Activated naive CD8-positive, alpha-beta T cell treated with anti-CD3 and anti-CD28 coated beads for 36 hours (primary cell): Measurements from ENCODE around the gene PEF1. TPM values are rescaled to one million over a fixed set of nuclear protein-coding genes. Genes with fewer than 3 reads are reported as not detected.

Experiments
- DNase-seq: peaks from one replicate; pipeline ENCODE4 v3.0.0; 2021
- H3K27ac Mint-ChIP-seq: one replicate; pipeline ENCODE4 v1.8.0; 2022; ENCODE audit warnings: mild to moderate bottlenecking, moderate library complexity, mixed read lengths
- H3K27me3 Mint-ChIP-seq: one replicate; pipeline ENCODE4 v1.8.0; 2022; ENCODE audit warnings: mild to moderate bottlenecking, mixed read lengths
- H3K36me3 Mint-ChIP-seq: one replicate; pipeline ENCODE4 v1.8.0; 2021; ENCODE audit warnings: mild to moderate bottlenecking, mixed read lengths
- H3K4me1 Mint-ChIP-seq: one replicate; pipeline ENCODE4 v1.8.0; 2021; ENCODE audit warnings: mixed read lengths
- H3K4me3 Mint-ChIP-seq: one replicate; pipeline ENCODE4 v1.8.0; 2022; ENCODE audit warnings: mild to moderate bottlenecking, moderate library complexity, mixed read lengths
- H3K9me3 Mint-ChIP-seq: one replicate; pipeline ENCODE4 v1.8.0; 2022; ENCODE audit warnings: mixed read lengths
- total RNA-seq, 2 experiments: library from RNA; stranded (reverse); gene quantifications; one replicate each; pipeline ENCODE4 v1.2.3, GENCODE V29; 2021

The PEF1 gene
- total RNA-seq, 2 experiments from 2014 or later: 61.4 to 61.6 TPM

DNA sequence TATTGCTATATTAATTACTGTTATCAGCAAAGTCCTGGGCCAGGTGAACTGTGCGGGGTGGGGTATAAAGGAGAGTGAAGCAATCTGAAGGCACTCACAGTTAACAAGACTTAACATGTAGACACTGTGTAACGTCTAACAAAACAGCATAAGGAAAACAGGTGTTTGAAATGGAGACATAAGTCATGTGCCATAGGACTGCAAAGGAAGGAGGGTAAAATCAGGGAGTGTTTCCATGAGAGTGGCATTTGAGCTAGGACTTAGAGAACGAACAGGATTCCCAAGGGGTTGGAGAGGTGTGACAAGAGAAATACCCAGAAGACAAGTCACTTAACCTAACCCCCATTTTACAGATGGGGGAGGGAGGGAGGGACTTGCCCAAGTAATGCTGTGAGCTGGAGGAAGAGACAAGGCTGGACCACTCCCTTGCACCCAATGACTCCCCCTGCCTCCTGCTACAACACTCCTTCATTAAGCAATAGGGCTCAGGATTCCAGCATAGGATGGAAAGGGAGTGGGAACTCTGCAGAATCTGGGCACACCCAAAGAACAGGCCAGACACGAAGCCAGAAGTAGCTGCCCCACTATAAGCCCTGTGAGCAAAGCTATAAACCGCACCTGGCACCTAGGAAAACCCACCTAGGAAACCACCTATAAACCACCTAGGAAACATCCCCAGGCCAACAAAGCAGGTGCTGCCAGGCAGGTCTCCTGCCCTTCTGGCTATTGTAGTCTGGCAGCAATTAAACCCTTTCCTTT lies 6.6 kb downstream of the PEF1 start:
- H3K27me3 Mint-ChIP-seq: no peaks in the 10 kb centered on the region
- H3K4me1 Mint-ChIP-seq: peaks cover 20% of the 10 kb centered on the region
- H3K27ac Mint-ChIP-seq: no peak overlapping the region
- no peaks in the 10 kb centered on the region for H3K9me3 Mint-ChIP-seq
- peaks cover 1% of the 10 kb centered on the region for H3K36me3 Mint-ChIP-seq
- no peak overlapping the region for H3K4me3 Mint-ChIP-seq
- no peak for DNase-seq

DNA sequence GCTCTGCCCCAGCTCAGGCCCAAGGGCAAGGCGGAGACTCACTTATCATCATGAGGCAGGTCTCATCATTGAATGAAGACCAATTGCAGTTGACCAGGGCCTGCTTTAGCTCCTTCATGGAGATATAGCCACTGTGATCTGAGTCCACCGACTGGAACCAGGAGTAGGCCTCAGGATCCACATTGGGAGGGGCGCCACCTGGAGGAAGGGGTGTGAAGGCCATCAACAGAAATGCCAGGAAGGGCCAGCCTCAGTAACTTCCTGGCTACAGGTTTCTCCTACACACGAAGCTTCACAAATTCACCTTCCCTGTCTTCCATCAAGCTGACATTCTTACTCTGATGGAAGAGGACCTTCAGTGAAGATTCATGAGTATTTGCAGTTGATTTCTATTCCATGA lies 11.6 kb downstream of the PEF1 start:
- H3K27me3 Mint-ChIP-seq: no peaks in the 10 kb centered on the region
- H3K36me3 Mint-ChIP-seq: peaks cover 2% of the 10 kb centered on the region
- no peaks in the 10 kb centered on the region for H3K9me3 Mint-ChIP-seq

DNA sequence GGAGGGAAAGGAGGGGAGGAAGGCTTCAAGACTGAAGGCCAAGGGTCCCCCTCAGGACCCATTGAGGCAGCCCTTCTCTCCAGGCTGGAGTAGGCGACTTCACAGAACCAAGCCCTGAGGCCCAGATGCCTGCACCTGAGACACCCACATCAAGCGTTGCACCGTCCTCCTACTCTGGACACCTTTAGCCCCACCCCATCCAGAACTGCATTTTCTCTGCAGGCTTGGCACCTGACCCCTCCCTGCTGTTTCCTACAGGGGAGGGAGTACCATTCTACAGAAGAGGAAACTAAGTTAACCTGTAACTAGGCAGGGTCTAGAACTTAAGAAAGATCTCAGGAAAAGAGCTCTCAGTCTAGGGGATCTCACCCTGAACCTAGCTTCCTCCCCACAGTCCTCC lies 12.0 kb downstream of the PEF1 start:
- no peak for DNase-seq
- Mint-ChIP-seq H3K27ac (no peak overlapping the region), H3K4me3 (no peak overlapping the region), H3K36me3 (peaks cover 2% of the 10 kb centered on the region), H3K27me3 (no peaks in the 10 kb centered on the region), H3K4me1 (peaks cover 8% of the 10 kb centered on the region), H3K9me3 (no peaks in the 10 kb centered on the region)

More for the DNA sequence above, 11.6 kb downstream of the PEF1 start:
- Mint-ChIP-seq H3K27ac (no peak overlapping the region), H3K4me3 (no peak overlapping the region), H3K4me1 (peaks cover 12% of the 10 kb centered on the region)
- peak; percentile 29 for DNase-seq

DNA sequence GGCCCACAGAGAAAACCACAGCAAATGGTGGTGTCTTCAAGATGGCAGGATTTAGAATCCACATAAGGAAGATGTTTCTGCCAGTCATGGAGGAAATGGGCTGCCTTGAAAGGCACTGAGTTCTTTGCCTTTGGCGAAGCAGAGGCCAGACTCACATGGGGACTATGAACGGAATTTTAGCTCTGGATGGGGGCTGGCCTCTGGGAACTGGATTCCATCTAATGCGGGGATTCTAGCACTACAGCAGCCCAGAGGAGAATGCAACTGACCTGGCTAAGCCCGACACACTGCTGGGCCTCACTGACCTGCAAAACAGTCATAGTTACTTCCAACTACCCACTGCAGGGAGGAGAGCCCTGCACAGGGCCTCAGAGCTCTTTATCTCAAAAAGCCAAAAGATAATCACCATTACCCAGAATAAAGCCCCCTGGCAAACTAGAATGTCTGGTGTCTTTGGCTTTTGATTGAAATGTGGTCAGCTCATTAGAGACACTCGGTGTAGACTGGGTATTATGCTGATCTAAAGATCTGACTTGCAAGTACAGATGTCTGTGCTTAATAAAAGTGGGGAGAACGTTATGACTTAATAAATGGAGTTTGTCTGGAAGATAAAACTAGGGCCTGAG lies 15.6 kb downstream of the PEF1 start:
- no peak for DNase-seq
- no peak overlapping the region for H3K27ac Mint-ChIP-seq

DNA sequence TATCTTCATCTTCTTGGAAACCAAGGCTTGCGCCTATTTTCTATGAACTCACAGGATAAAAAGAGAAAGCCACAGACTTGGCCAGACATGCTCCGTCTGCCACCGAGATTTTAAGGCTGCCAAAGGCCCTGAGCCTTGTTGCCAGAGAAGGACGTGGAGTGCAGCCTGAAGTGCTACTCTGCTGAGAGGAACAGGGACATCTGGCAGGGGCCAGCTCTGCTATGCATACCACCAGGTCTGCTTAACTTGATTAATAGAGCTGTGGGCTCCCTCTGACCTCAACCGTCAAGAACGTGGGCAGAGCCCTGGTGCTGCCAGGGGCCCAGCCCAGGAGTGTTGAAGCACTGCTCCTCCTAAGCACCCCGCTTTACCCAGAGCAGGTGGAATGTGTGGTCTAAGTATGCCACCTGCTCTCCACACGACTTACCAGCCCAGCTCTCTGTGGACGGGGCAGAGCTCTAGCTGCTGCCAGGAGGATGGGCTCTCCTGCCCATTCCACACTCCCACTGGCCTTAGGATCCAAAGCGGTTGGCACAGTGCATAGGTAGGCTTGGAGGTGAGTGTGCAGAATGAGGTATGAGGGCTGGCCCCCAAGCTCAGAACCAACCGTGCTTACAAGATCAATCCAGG lies 16.6 kb downstream of the PEF1 start:
- no peak for DNase-seq
- Mint-ChIP-seq H3K4me1 (peaks cover 3% of the 10 kb centered on the region), H3K36me3 (peaks cover 5% of the 10 kb centered on the region), H3K9me3 (no peaks in the 10 kb centered on the region), H3K4me3 (no peak overlapping the region), H3K27ac (no peak overlapping the region), H3K27me3 (no peaks in the 10 kb centered on the region)

More for the DNA sequence above, 15.6 kb downstream of the PEF1 start:
- peaks cover 5% of the 10 kb centered on the region for H3K36me3 Mint-ChIP-seq
- no peaks in the 10 kb centered on the region for H3K27me3 Mint-ChIP-seq
- peaks cover 3% of the 10 kb centered on the region for H3K4me1 Mint-ChIP-seq
- H3K4me3 Mint-ChIP-seq: no peak overlapping the region
- no peaks in the 10 kb centered on the region for H3K9me3 Mint-ChIP-seq

DNA sequence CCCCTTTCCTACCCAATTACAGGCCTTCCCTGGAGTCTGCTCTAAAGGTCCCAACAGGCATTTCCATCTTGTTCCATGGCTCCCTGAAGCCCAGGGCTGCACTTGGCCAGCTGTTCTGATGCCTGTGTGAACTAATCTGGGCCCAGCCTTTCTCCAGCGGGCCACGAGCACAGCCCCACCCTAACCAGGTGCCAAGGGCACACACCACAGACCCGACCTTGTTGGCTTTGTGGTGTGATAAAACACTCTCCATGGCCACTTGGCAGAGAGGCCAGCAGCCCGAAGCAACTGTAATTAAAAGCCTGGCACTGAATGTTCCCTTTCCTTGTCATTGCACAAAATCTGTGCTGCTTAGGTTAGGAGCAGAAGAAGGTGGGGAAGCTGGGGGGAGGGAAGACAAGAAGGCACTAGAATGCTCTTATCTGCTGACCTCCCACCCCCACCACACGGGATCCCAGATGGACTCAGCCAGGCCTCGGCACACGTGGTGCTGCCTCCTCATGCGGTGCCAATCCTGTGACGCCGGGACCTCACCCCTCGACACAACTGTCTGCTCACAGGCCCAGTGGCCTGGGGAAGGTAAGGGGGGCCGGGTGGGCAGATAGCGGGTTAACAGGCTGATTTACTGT lies 17.3 kb downstream of the PEF1 start:
- H3K4me3 Mint-ChIP-seq: no peak overlapping the region
- H3K27ac Mint-ChIP-seq: peak overlapping the region; percentile 38
- peaks cover 5% of the 10 kb centered on the region for H3K36me3 Mint-ChIP-seq
- no peak for DNase-seq
- H3K9me3 Mint-ChIP-seq: no peaks in the 10 kb centered on the region
- H3K27me3 Mint-ChIP-seq: no peaks in the 10 kb centered on the region
- peaks cover 3% of the 10 kb centered on the region for H3K4me1 Mint-ChIP-seq

DNA sequence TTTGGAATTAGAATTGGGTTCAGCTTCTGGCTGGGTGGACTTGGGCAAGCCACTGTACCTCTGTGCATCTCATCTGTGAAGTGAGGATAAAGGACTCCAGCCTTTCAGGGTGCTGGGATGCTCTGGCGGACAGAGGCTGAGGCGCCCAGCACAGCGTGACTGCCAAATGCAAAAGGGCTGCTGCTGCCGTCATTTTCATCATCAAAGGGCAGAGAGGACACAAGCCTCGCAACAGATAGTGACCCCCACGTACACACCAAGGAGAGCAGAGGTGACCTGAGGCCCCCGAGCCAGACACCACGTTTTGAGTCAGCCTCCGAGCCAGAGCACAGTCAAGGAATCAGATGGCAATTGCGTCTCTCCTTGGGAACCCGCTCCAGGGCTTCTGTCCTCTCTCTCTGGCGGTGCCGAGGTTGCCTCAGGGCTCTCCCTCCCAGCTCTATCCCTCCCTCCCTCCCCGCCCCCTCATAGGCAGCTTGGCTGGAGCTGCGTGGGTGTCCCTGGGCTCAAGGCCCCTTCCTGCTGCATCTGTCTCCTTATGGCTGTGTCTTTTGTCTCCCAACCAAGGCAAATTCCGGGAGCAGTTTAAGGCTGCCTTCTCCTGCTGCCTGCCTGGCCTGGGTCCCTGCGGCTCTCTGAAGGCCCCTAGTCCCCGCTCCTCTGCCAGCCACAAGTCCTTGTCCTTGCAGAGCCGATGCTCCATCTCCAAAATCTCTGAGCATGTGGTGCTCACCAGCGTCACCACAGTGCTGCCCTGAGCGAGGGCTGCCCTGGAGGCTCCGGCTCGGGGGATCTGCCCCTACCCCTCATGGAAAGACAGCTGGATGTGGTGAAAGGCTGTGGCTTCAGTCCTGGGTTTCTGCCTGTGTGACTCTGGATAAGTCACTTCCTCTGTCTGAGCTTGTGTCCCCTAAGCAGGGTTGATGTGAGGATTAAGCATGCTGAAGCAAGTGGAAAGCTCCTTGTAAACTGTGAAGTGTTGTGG lies 18.2 kb downstream of the PEF1 start:
- H3K27me3 Mint-ChIP-seq: no peaks in the 10 kb centered on the region

DNA sequence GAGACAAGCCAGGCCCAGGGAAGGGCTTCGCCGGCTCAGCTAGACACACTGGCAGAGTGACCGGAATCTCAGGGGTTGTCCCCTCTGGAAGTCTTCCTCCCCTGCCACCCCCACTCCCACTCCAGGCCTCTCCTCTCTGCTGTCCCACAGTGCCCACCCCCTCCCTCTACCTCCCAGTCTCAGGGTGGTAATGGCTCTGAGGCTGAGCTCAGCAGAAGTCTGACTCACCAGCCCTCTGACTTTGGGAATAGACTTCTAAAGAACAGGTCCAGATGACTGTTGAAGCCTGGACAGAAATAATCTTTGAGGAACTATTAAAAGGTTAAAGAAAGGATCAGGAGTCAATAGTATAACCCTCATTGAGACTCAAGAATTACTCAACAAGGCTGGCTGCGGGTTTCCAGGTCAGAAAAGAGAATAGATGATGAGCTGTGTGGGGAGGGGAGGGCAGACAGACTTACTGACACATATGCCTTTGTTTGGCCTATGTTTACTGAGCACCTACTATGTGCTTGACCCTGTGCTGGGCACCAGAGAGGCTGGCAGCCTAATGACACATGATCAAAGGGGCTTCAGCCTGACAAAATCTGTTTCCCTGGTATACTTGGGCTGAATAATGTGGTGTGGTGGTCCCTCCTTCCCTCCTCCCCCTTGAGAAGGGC lies 19.0 kb downstream of the PEF1 start:
- Mint-ChIP-seq H3K4me1 (peaks cover 3% of the 10 kb centered on the region), H3K27ac (no peak overlapping the region), H3K36me3 (peaks cover 4% of the 10 kb centered on the region), H3K27me3 (no peaks in the 10 kb centered on the region), H3K9me3 (no peaks in the 10 kb centered on the region), H3K4me3 (no peak overlapping the region)
- DNase-seq: no peak

More for the DNA sequence above, 18.2 kb downstream of the PEF1 start:
- peak overlapping the region; percentile 38 for H3K27ac Mint-ChIP-seq
- no peak for DNase-seq
- peaks cover 3% of the 10 kb centered on the region for H3K4me1 Mint-ChIP-seq
- no peaks in the 10 kb centered on the region for H3K9me3 Mint-ChIP-seq
- no peak overlapping the region for H3K4me3 Mint-ChIP-seq
- peaks cover 4% of the 10 kb centered on the region for H3K36me3 Mint-ChIP-seq

DNA sequence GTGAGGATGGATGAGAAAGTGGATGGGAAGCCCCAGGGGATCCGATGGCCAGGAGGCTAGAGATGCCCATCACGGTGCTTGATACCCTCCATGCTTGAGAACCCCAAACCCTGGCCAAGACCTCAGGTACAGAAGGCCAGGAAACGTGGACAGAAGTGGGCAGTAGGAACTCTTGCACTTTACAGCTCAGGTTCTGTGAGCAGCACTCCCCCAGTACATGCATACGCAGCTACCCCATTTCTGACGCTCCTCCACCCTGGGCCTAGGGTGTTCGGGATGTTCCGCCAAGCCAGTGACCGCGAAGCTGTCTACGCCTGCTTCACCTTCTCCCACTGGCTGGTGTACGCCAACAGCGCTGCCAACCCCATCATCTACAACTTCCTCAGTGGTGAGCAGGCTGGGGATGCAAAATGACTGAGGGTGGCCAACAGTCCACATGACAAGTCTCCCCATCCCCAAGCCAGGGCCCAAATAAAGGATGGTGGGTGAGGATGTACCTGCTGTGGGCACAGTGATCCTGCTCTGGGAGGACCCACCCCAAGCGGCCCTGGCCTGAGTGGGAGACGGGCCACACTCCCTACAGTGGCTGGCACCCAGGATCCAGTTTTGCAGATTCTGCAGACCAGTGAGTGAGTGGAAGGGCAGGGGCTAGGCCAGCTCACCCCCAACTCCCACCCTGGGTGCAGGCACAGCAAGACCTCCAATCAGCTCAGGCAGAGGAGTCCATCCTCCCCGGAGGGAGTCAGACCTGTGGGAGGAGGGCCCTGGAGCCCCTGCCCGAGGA lies 19.8 kb downstream of the PEF1 start:
- Mint-ChIP-seq H3K4me3 (no peak overlapping the region), H3K4me1 (peaks cover 3% of the 10 kb centered on the region), H3K27me3 (no peaks in the 10 kb centered on the region), H3K36me3 (peaks cover 4% of the 10 kb centered on the region), H3K27ac (no peak overlapping the region), H3K9me3 (no peaks in the 10 kb centered on the region)
- DNase-seq: no peak

DNA sequence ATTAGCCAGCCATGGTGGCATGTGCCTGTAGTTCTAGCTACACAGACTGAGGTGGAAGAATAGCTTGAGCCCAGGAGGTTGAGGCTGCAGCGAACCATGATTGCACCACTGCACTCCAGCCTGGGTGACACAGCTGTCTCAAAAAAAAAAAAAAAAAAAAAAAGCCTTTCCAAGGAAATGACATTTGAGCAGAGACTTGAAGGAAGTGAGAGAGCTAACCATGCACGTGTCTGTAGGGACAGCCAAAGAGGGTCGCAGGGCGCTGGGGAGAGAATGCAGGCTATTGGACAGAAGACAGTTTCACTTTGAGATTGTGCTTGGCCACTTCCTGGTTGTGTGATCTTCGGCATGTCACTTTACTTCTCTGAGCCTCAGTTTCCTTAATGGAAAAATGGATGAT lies 20.4 kb downstream of the PEF1 start:
- H3K36me3 Mint-ChIP-seq: peaks cover 4% of the 10 kb centered on the region
- no peak overlapping the region for H3K4me3 Mint-ChIP-seq
- peaks cover 3% of the 10 kb centered on the region for H3K4me1 Mint-ChIP-seq
- no peak for DNase-seq
- H3K9me3 Mint-ChIP-seq: no peaks in the 10 kb centered on the region
- no peak overlapping the region for H3K27ac Mint-ChIP-seq
- peaks cover under 1% of the 10 kb centered on the region for H3K27me3 Mint-ChIP-seq

DNA sequence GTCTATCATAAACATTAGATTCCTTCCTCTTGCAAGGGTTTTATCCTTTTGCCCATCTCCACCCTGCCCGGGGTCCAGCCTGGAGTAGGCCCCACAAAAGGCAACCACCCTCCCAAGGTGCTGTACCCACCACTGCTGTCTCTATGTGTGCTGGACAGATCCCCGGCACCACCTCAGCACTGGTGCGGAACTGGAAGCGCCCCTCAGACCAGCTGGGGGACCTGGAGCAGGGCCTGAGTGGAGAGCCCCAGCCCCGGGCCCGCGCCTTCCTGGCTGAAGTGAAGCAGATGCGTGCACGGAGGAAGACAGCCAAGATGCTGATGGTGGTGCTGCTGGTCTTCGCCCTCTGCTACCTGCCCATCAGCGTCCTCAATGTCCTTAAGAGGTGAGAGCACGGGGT lies 21.3 kb downstream of the PEF1 start:
- Mint-ChIP-seq H3K27me3 (peaks cover 10% of the 10 kb centered on the region), H3K4me1 (peaks cover 3% of the 10 kb centered on the region), H3K27ac (no peak overlapping the region), H3K9me3 (no peaks in the 10 kb centered on the region), H3K36me3 (peaks cover 4% of the 10 kb centered on the region), H3K4me3 (no peak overlapping the region)
- no peak for DNase-seq

DNA sequence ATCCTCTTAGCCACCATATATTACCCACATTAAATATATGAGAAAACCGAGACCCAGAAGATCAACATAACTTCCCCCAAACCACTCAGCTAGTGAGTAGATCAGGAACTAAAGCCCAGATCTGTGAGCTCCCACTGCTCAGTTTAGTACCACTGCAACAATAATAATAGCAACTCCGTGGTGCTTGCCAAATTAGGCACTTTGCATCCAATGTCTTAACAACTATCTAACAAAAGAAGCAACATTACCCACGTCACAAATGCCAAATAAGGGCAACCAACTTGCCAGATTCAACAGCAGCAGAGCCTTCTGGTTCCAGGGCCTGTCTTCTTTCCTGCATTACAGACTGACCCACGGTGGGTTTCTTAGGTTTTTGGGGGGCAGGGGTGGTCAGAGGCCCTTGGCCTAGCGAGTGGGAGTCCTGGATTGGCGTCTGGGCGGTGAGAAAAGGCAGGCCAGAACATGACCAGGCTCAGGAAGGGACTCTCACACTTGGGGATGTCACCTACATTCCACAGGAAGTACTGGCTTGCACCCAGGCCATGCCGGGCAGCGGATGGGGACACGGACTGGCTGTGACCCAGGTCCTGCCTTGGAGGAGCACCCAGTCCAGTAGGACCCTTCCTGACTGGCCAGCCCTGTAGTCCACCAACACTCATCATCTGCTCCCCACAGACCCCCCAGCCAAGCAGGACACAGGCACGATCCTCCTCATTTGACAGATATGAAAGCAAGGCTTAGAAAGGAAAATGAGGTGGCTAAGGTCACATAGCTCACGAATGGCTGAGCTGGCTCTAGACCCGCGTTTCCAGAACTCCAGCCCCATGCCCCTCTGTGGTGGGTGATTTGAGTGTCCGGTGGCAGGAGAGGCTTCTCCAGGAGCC lies 22.6 kb downstream of the PEF1 start:
- DNase-seq: no peak
- no peak overlapping the region for H3K27ac Mint-ChIP-seq
- peaks cover 4% of the 10 kb centered on the region for H3K36me3 Mint-ChIP-seq
- H3K9me3 Mint-ChIP-seq: no peaks in the 10 kb centered on the region
- no peak overlapping the region for H3K4me3 Mint-ChIP-seq
- peaks cover 5% of the 10 kb centered on the region for H3K4me1 Mint-ChIP-seq
- peaks cover 16% of the 10 kb centered on the region for H3K27me3 Mint-ChIP-seq

DNA sequence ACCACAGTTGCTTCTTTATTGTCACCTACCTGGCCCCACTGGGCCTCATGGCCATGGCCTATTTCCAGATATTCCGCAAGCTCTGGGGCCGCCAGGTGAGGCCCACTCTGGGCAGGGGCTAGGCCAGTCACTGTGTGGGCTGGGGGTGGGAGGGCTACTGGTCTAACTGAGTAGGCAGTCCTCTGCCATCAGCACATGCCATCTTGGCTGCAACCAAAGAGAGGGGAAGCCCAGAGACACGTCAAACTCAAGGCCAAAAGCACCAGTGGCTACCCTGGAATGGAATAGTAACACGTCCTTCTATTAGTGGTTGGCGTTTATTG lies 23.2 kb downstream of the PEF1 start:
- Mint-ChIP-seq H3K4me3 (no peak overlapping the region), H3K36me3 (no peaks in the 10 kb centered on the region), H3K27me3 (peaks cover 23% of the 10 kb centered on the region), H3K4me1 (peaks cover 5% of the 10 kb centered on the region), H3K27ac (no peak overlapping the region), H3K9me3 (no peaks in the 10 kb centered on the region)
- DNase-seq: no peak
